ENCODE results near the gene YWHAH.
"Not testable (repeated sequence)": the region's sequence is repeated elsewhere in the genome, so short reads cannot be mapped to it uniquely, and the experiment has no call there.

The YWHAH gene

GRCh38 chr22:31951194-31952093, 7.1 kb downstream of the YWHAH start:
- no peak for DNase-seq

- DNase-seq = no peak
Observed at GRCh38 chr22:31952094-31952401, 7.7 kb downstream of the YWHAH start.

- no peak for DNase-seq
Observed at GRCh38 chr22:31952472-31952871, 8.1 kb downstream of the YWHAH start.

GRCh38 chr22:31953261-31953660, 8.9 kb downstream of the YWHAH start:
- no peak for DNase-seq

GRCh38 chr22:31954535-31955523, 10.5 kb downstream of the YWHAH start:
- no peak for DNase-seq

- DNase-seq = peak; percentile 27
Observed at GRCh38 chr22:31956360-31956759, 12.0 kb downstream of the YWHAH start.

- no peak for DNase-seq
Observed at GRCh38 chr22:31957970-31958594, 13.7 kb downstream of the YWHAH start.

GRCh38 chr22:31958625-31959239, 14.4 kb downstream of the YWHAH start:
- DNase-seq = no peak

GRCh38 chr22:31960767-31961166, 16.4 kb downstream of the YWHAH start:
- no peak for DNase-seq

- DNase-seq = no peak
Observed at GRCh38 chr22:31962387-31963125, 18.2 kb downstream of the YWHAH start.

- no peak for DNase-seq
Observed at GRCh38 chr22:31968022-31968421, 23.7 kb downstream of the YWHAH start.

- DNase-seq = peak; percentile 63
Observed at GRCh38 chr22:31969789-31970489, 25.6 kb downstream of the YWHAH start.

GRCh38 chr22:31970490-31971444, 26.4 kb downstream of the YWHAH start:
- peak; percentile 88 for DNase-seq

- DNase-seq = no peak
Observed at GRCh38 chr22:31972180-31972579, 27.8 kb downstream of the YWHAH start.

- DNase-seq = no peak
Observed at GRCh38 chr22:31973739-31974138, 29.4 kb downstream of the YWHAH start.

GRCh38 chr22:31977141-31977841, 33.0 kb downstream of the YWHAH start:
- DNase-seq = peak; percentile 77

GRCh38 chr22:31977939-31978338, 33.6 kb downstream of the YWHAH start:
- DNase-seq = no peak

- DNase-seq = no peak
Observed at GRCh38 chr22:31980628-31981027, 36.3 kb downstream of the YWHAH start.

- not testable (repeated sequence) for DNase-seq
Observed at GRCh38 chr22:31981976-31982375, 37.6 kb downstream of the YWHAH start.

Data from activated CD8-positive, alpha-beta memory T cell treated with anti-CD3 and anti-CD28 coated beads, Interleukin-2, amount 50 U/mL, for 4 hours (primary cell).